ENCODE data around the gene AVP. TPM values are rescaled to one million over a fixed set of nuclear protein-coding genes. Genes with fewer than 3 reads are reported as not detected.
"Not testable (repeated sequence)": the region's sequence is repeated elsewhere in the genome, so short reads cannot be mapped to it uniquely, and the experiment has no call there.

AVP gene
- total RNA-seq, 4 donors from 2014 or later = not detected

DNA sequence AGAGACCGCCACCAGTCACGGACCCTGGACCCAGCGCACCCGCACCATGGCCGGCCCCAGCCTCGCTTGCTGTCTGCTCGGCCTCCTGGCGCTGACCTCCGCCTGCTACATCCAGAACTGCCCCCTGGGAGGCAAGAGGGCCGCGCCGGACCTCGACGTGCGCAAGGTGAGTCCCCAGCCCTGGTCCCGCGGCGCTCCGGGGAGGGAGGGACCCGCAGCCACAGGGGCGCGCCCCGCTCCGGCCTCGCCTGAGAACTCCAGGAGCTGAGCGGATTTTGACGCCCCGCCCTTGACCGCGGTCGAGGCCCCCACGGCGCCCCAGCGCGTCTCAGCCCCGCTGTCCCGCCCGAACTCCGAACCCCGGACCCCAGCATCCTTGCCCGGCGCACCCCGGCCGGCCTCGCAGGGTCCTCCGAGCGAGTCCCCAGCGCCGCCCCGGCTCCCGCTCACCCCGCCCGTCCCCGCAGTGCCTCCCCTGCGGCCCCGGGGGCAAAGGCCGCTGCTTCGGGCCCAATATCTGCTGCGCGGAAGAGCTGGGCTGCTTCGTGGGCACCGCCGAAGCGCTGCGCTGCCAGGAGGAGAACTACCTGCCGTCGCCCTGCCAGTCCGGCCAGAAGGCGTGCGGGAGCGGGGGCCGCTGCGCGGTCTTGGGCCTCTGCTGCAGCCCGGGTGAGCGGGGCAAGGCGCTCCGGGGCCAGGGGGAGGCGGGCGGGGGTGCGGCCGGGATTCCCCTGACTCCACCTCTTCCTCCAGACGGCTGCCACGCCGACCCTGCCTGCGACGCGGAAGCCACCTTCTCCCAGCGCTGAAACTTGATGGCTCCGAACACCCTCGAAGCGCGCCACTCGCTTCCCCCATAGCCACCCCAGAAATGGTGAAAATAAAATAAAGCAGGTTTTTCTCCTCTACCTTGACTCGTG is 12.7 kb downstream of the AVP start, which contains the start of gene OXT:
TSS of gene OXT (plus strand) at position 11 of the 920 bp plus-strand sequence. CDS start at position 47, 36 bp downstream.
- TF ChIP-seq CTCF (IDR thresholded peaks at IDR 0.05) = no peak
- peak; percentile 30 for ATAC-seq (ENCODE audit: low FRiP score)
- DNase-seq (ENCODE audit: low spot score) = no peak

DNA sequence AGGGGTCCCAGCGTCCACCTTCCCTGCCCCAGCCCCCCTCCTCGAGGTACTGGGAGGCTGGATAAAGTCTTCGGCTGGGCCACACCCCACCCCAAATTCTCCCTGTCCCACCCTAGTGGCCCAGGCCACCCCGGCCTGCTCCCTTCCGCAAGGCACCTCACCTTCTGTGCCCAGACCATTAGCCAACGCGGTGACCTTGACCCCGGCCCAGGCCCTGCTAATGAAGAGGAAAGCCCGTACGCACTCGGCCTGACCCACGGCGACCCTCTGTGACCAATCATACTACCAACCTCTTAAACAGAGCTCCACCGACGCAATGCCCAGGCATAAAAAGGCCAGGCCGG is 13.3 kb downstream of the AVP start:
- no peak for TF ChIP-seq CTCF (IDR thresholded peaks at IDR 0.05)
- ATAC-seq (ENCODE audit: low FRiP score) = no peak
- DNase-seq (ENCODE audit: low spot score) = no peak

DNA sequence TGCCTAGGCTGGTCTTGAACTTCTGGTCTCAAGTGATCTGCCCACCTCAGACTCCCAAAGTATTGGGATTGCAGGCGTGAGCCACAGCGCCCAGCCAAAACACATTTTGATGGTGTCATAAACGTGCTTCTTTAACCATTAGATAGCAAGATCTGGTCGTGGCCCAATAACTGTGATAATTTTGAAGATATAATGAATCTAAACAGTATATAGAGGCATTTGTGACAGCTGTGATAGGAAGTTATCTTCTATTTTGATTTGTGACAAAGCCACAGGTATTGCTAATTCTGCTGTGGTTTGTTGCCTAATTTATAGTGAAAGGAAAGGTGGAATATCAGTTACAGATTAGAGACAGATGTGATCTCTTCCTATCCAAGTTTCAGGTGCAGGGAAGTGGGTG is 13.8 kb downstream of the AVP start:
- DNase-seq (ENCODE audit: low spot score) = no peak
- TF ChIP-seq CTCF (IDR thresholded peaks at IDR 0.05) = no peak
- ATAC-seq (ENCODE audit: low FRiP score) = no peak

- DNase-seq (ENCODE audit: low spot score) (no peak), ATAC-seq (ENCODE audit: low FRiP score) (peak; percentile 52)
- TF ChIP-seq CTCF (IDR thresholded peaks at IDR 0.05) = no peak
These were observed 15.3 kb downstream of the AVP start for GRCh38 chr20:3068986-3069900.

GRCh38 chr20:3068075-3068474 is 16.4 kb downstream of the AVP start:
- no peak for TF ChIP-seq CTCF (IDR thresholded peaks at IDR 0.05)
- no peak for DNase-seq (ENCODE audit: low spot score)

DNA sequence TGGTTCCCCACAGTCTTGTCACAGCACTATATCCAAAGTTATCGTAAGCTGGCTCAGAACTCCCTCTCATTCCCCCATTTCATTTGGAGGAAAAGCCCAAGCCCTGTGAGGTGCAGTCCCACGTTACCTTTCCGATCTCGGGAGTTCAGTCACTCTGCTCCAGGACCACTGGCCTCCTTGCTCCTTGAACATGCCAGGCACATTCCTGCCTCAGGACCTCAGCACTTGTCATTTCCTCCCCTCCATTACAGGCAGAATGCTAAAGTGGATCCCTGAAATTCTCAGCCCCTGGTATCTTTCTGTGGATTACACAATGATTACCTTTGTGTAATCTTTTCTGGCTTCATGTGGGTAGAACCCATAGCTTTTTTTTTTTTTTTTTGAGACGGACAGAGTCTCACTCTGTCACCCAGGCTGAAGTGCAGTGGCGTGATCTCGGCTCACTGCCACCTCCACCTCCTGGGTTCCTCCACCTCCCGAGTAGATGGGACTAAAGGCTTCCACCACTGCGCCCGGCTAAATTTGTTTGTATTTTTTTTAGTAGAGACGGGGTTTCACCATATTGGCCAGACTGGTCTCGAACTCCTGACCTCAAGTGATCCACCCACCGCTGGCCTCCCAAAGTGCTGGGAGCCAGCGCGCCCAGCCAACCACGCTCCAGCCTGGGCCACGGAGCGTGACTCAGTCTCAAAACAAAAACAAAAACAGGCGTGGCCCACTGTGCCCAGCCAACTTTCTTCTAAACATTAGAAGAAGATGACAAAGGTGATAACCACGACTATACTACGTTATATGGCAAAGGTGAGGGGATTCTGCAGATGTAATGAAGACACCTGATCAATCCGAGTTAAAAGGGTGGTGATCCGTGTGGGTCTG is 17.1 kb downstream of the AVP start:
- ATAC-seq (ENCODE audit: low FRiP score) = no peak
- DNase-seq (ENCODE audit: low spot score) = no peak
- TF ChIP-seq CTCF (IDR thresholded peaks at IDR 0.05) = no peak

More at GRCh38 chr20:3068075-3068474, 16.4 kb downstream of the AVP start:
- ATAC-seq (ENCODE audit: low FRiP score) = no peak

DNA sequence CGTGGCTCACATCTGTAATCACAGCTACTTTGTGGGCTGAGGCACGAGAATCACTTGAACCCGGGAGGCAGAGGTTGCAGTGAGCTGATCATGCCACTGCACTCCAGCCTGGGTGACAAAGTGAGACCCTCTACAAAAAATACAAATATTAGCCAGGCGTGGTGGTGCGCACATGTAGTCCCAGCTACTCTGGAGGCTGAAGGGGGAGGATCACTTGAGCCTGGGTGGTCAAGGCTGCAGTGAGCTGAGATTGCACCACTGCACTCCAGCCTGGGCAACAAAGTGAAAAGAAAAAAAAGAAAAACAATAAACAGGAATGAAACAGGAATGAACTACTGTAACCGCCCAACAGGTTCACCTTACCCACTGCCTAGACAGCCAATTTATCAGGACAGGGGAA is 20.4 kb downstream of the AVP start:
- not testable (repeated sequence) for ATAC-seq (ENCODE audit: low FRiP score); DNase-seq (ENCODE audit: low spot score)

Measured in omental fat pad (tissue), 4 donors.